Spleen (tissue), 11 donors: Measurements from ENCODE around the gene CACNA2D2. TPM values are rescaled to one million over a fixed set of nuclear protein-coding genes. Genes with fewer than 3 reads are reported as not detected.

Experiments used
- DNase-seq: peaks from one replicate; pipeline ENCODE4 v3.0.0-alpha.2; 2020
- H3K27ac ChIP-seq, 8 donors: fragments of 200-600 bp; sonication (generic) in 7 of 8; 1 replicate in 4 of 8; 2 replicates in 4 of 8; pipeline versions ENCODE4 v1.5.0 to v1.8.0; 2016 to 2021; ENCODE audit warnings: inconsistent platforms in 4 of 8, mild to moderate bottlenecking in 4 of 8, moderate library complexity in 1 of 8
- H3K27me3 ChIP-seq, 7 donors: fragments of 200-600 bp; sonication (generic) in 6 of 7; replicated peaks in 1 of 7; 1 replicate in 4 of 7; 2 replicates in 3 of 7; pipeline versions ENCODE4 v1.5.0 to v1.8.0; 2016 to 2021; ENCODE audit warnings: inconsistent platforms in 3 of 7, mild to moderate bottlenecking in 1 of 7
- H3K36me3 ChIP-seq, 6 donors: fragments of 200-600 bp; sonication (generic) in 5 of 6; 1 replicate in 4 of 6; 2 replicates in 2 of 6; pipeline versions ENCODE4 v1.5.0 to v1.8.0; 2016 to 2021; ENCODE audit warnings: inconsistent platforms in 2 of 6
- H3K4me1 ChIP-seq, 6 donors: fragments of 200-600 bp; sonication (generic) in 5 of 6; 1 replicate in 3 of 6; 2 replicates in 3 of 6; pipeline versions ENCODE4 v1.5.0 to v1.8.0; 2016 to 2021; ENCODE audit warnings: inconsistent platforms in 3 of 6
- H3K4me3 ChIP-seq, 8 donors: fragments of 200-600 bp; sonication (generic) in 7 of 8; 1 replicate in 4 of 8; 2 replicates in 4 of 8; pipeline versions ENCODE4 v1.5.0 to v1.8.0; 2016 to 2021; ENCODE audit warnings: inconsistent platforms in 4 of 8, mild to moderate bottlenecking in 4 of 8, moderate library complexity in 2 of 8
- H3K9me3 ChIP-seq, 8 donors: fragments of 200-600 bp; sonication (generic) in 7 of 8; 1 replicate in 4 of 8; 2 replicates in 4 of 8; pipeline versions ENCODE4 v1.5.0 to v1.8.0; 2016 to 2021; ENCODE audit warnings: inconsistent platforms in 4 of 8
- POLR2A ChIP-seq, 3 donors: fragments of 450-650 bp; IDR thresholded peaks; one replicate each; pipeline ENCODE4 v1.5.1; 2017; ENCODE audit warnings: antibody characterized with exemption in 3 of 3, mild to moderate bottlenecking in 1 of 3
- POLR2AphosphoS5 ChIP-seq, 3 donors: sonication (generic); formaldehyde crosslinking; IDR thresholded peaks; one replicate each; pipeline ENCODE4 v1.5.1; 2017; ENCODE audit warnings: antibody characterized with exemption in 3 of 3
- WGBS, 5 donors: extraction: QIAGEN DNeasy Blood & Tissue Kit in 3 of 5; methylation state at CpG; one replicate each; pipeline versions ENCODE4 v1.1.5 to v1.1.7; 2013 to 2018; 5-methylcytosine and 5-hydroxymethylcytosine counted together
- intact Hi-C: fragments of 100-400 bp; cut with DNase I; formaldehyde crosslinking; loops from one replicate; pipeline ENCODE4 v1.15.0; 2023; ENCODE audit warnings: low total_unique reads
- polyA plus RNA-seq, 3 donors: library from polyadenylated mRNA; stranded (reverse); fragments of 200-250 nt; gene quantifications; one replicate each; pipeline ENCODE4 v1.2.1, GENCODE V29; 2013
- total RNA-seq, 7 donors: library from RNA; depleted of rRNA in 3 of 7; stranded (reverse); fragments of >200 nt in 3 of 7; fragmentation: NEBNext Ultra II Directional in 4 of 7; extraction: Animal tissue kit (Norgen Biotek cat#: 25700) in 4 of 7; gene quantifications; one replicate each; pipeline versions ENCODE4 v1.1.0 to v1.2.1, GENCODE V29; 2016 to 2021
- TF ChIP-seq, protein P1 (sequence below), 11 experiments: fragments of 200-600 bp in 7 of 11; fragments of 450-650 bp in 4 of 11; sonication (generic) in 4 of 11; IDR thresholded peaks in 8 of 11; conservative IDR thresholded peaks in 3 of 11; 1 replicate in 7 of 11; 2 replicates in 4 of 11; pipeline versions ENCODE4 v1.4.0 to v1.8.0; 2016 to 2021; ENCODE audit warnings: antibody characterized with exemption in 11 of 11, inconsistent platforms in 4 of 11, mild to moderate bottlenecking in 1 of 11
- donor health status: healthy with polysubstance abuse.
- donor health status: DM: no; HTN: no; CAD: no; lungs with moderate emphysema.
- donor health status: DM: no; HTN: no; CAD: no.
- donor health status: Bipolar disorder and iron deficiency.
- donor health status: healthy.
- donor health status: DM: no; HTN: no; CAD: no.
- donor health status: DM: yes; HTN: yes; CAD: no.

The CACNA2D2 gene
- total and polyA plus RNA-seq, 10 donors: 0.24 to 3.2 (median 1.2) TPM

DNA sequence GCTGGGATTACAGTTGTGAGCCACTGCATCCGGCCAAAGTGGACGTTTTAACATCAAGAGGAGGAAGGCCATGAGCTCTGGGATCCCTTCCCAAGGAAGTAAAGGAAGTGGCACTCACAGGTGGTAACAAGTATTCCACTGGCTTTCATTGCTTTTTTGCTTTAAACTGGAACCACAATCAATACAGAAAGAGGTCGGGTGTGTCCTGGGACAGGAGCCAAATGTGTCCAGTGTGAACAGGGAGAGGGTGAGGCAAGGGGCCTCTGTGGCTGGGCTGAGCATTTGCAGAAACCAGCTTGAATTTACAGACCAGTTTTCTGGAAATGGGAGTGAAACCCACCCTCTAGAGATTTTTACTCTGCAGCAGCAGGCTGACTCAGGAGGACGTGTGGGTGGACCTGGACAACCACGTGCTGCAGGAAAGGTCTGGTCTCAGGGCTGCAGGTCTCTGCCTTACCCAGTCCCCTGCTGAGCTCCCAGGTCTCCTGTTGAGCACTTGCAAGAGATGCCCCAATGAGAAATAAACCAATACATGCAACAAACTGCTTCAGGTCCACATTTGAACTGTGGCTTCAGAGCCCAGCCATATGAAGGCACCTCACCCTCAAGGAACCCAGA is 101.3 kb downstream of the CACNA2D2 start:
- Histone ChIP-seq H3K9me3 (no peaks in the 10 kb centered on the region), H3K36me3 (no peaks in the 10 kb centered on the region), H3K4me1 (peaks cover 0 to 18% (median 0%) of the 10 kb centered on the region in 6 donors), H3K4me3 (no peak overlapping the region), H3K27me3 (no peaks in the 10 kb centered on the region), H3K27ac (no peak overlapping the region)
- intact Hi-C loops: no loop called here
- TF ChIP-seq POLR2AphosphoS5 (IDR thresholded peaks at IDR 0.05) (peak in 1 of 3 donors; percentile 33), POLR2A (IDR thresholded peaks at IDR 0.05) (no peak)
- TF ChIP-seq, protein P1, sequence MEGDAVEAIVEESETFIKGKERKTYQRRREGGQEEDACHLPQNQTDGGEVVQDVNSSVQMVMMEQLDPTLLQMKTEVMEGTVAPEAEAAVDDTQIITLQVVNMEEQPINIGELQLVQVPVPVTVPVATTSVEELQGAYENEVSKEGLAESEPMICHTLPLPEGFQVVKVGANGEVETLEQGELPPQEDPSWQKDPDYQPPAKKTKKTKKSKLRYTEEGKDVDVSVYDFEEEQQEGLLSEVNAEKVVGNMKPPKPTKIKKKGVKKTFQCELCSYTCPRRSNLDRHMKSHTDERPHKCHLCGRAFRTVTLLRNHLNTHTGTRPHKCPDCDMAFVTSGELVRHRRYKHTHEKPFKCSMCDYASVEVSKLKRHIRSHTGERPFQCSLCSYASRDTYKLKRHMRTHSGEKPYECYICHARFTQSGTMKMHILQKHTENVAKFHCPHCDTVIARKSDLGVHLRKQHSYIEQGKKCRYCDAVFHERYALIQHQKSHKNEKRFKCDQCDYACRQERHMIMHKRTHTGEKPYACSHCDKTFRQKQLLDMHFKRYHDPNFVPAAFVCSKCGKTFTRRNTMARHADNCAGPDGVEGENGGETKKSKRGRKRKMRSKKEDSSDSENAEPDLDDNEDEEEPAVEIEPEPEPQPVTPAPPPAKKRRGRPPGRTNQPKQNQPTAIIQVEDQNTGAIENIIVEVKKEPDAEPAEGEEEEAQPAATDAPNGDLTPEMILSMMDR (IDR thresholded peaks at IDR 0.05 in 8 of 11, conservative IDR thresholded peaks at IDR 0.05 in 3 of 11): no peak
- DNase-seq: no peak
- WGBS, 5 donors: 34 to 48% (median 40%) methylated on average over 5 of the region's 5 CpGs

DNA sequence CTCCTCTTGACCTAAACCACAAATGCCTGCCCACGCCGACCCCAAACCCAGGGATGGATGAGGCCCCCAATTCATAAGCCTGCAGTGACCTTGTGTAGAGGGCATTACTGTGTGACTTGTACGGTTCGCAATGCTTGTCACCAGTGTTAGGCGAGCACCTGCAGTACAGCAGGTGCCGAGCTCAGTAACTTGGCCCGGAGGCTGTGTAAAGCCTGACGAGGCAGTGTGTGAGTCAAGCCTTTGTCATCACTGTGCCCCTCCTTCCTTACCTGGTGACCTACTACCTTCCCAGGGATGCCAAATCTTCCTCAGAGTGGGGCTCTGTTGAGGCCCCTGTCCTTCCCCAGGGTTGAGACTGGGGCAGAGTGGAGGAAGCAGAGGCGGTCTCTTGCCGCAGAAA is 106.9 kb downstream of the CACNA2D2 start:
- Histone ChIP-seq H3K9me3 (no peaks in the 10 kb centered on the region), H3K27ac (no peak overlapping the region), H3K4me3 (no peak overlapping the region), H3K27me3 (no peaks in the 10 kb centered on the region), H3K36me3 (no peaks in the 10 kb centered on the region), H3K4me1 (peaks cover 0 to 21% (median 0%) of the 10 kb centered on the region in 6 donors)
- DNase-seq: no peak
- intact Hi-C loops: no loop called here
- WGBS, 5 donors: 91 to 95% (median 92%) methylated on average over 6 to 10 of the region's 10 CpGs
- no peak for TF ChIP-seq POLR2AphosphoS5 (IDR thresholded peaks at IDR 0.05)
- TF ChIP-seq POLR2A (IDR thresholded peaks at IDR 0.05): no peak
- TF ChIP-seq, protein P1 (IDR thresholded peaks at IDR 0.05 in 8 of 11, conservative IDR thresholded peaks at IDR 0.05 in 3 of 11): no peak

DNA sequence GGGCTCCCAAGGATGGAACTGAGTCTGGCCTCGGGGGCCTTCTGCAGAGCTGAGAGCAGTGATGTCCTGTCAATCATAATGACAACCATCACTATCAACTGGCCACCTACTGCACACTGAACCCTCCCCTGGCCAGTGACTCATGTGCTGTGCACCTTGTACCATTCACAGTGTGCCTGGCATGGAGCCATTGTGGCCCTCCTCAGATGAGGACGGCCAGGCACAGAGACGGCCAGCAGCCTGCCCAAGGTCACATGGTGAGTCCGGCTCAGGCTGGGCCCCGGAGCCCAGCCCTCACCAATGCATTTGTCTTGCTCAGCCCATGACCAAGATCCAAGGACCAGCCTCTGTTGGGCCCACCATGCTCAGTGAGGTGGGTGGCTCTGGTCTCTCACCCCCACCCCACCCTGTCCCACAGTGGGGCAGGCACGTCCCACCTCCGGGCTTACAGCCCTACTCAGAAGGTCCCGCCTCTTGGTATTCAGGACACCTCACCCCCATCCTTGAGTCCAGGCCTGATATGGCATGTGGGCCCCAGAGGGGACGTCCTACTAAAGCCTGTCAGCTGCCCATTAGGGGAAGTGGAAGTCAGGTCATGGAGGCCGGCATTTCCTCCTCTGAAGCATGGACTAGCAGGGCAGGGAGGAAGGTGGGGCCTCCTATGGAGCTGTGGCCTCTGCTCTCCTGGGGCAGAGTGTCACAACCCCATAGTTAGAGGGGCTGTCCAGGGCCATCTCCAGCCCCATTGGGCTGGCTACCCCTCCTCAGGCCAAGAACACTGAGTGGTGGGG is 108.2 kb downstream of the CACNA2D2 start:
- no peaks in the 10 kb centered on the region for H3K36me3 ChIP-seq
- H3K4me1 ChIP-seq: peaks cover 0 to 27% (median 9%) of the 10 kb centered on the region in 6 donors
- H3K27ac ChIP-seq: no peak overlapping the region
- intact Hi-C loops: no loop called here
- no peaks in the 10 kb centered on the region for H3K27me3 ChIP-seq
- 68 to 80% (median 69%) methylated on average over 8 to 10 of the region's 10 CpGs for WGBS, 5 donors
- DNase-seq: no peak
- TF ChIP-seq POLR2AphosphoS5 (IDR thresholded peaks at IDR 0.05) (no peak), POLR2A (IDR thresholded peaks at IDR 0.05) (no peak)
- TF ChIP-seq, protein P1 (IDR thresholded peaks at IDR 0.05 in 8 of 11, conservative IDR thresholded peaks at IDR 0.05 in 3 of 11): no peak
- no peaks in the 10 kb centered on the region for H3K9me3 ChIP-seq
- no peak overlapping the region for H3K4me3 ChIP-seq

DNA sequence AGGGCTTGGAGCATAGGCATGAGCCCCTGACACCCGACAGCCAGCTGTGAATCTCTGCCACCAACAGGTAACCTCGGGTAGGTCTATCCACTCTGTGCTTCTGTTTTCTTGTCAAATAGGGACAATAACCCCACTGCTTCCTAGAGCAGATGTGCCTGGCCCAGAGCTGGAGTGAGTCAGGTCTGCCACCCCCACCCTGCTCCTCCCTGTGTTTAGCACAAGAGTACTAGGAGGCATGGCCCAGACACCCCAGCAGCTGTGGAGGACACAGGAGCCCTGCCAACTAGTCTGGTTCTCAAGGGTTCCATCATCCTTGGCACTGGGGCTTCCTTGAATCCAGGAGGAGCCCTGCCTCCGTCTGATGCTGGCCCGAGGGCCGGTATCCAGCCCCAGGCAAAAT is 110.4 kb downstream of the CACNA2D2 start:
- TF ChIP-seq, protein P1 (IDR thresholded peaks at IDR 0.05 in 8 of 11, conservative IDR thresholded peaks at IDR 0.05 in 3 of 11): no peak
- no peak for TF ChIP-seq POLR2AphosphoS5 (IDR thresholded peaks at IDR 0.05)
- no peak for TF ChIP-seq POLR2A (IDR thresholded peaks at IDR 0.05)
- 81 to 93% (median 90%) methylated on average over 4 to 5 of the region's 5 CpGs for WGBS, 5 donors
- Histone ChIP-seq H3K9me3 (no peaks in the 10 kb centered on the region), H3K4me3 (no peak overlapping the region), H3K36me3 (no peaks in the 10 kb centered on the region), H3K27me3 (no peaks in the 10 kb centered on the region), H3K4me1 (peaks cover 0 to 28% (median 9%) of the 10 kb centered on the region in 6 donors), H3K27ac (no peak overlapping the region)
- intact Hi-C loops: no loop called here
- no peak for DNase-seq
